Kidney (tissue), 14 donors: ENCODE measurements around the gene DAZL. TPM values are rescaled to one million over a fixed set of nuclear protein-coding genes. Genes with fewer than 3 reads are reported as not detected.

Experiments used
- DNase-seq, 5 donors: peaks; one replicate each; pipeline ENCODE4 v3.0.0-alpha.2; 2013 to 2020
- FAIRE-seq: peaks from 2 replicates; lab custom pipeline; 2012; peaks lifted over from hg19 to GRCh38; lab: Jason Lieb, UNC
- H3K27ac ChIP-seq, 2 donors: one replicate each; pipeline ENCODE4 v1.7.0; 2013; ENCODE audit warnings: low read depth in 2 of 2, low read length in 2 of 2, inconsistent platforms in 1 of 2
- H3K27me3 ChIP-seq: one replicate; pipeline ENCODE4 v1.7.1; 2013; ENCODE audit warnings: low read length, inconsistent platforms; ENCODE audit not compliant: control insufficient read depth, insufficient read depth
- H3K36me3 ChIP-seq, 3 donors: one replicate each; pipeline versions ENCODE4 v1.7.0 to v1.7.1; 2013; ENCODE audit warnings: low read length in 3 of 3, control low read depth in 1 of 3, inconsistent platforms in 1 of 3; ENCODE audit not compliant: insufficient read depth in 3 of 3, control insufficient read depth in 2 of 3
- H3K4me1 ChIP-seq, 3 donors: one replicate each; pipeline versions ENCODE4 v1.7.0 to v1.7.1; 2013; ENCODE audit warnings: low read length in 3 of 3, inconsistent platforms in 1 of 3, low read depth in 1 of 3; ENCODE audit not compliant: control insufficient read depth in 2 of 3, insufficient read depth in 2 of 3
- H3K4me3 ChIP-seq, 3 donors: one replicate each; pipeline versions ENCODE4 v1.7.0 to v1.8.1; 2013; ENCODE audit warnings: low read length in 3 of 3, control low read depth in 1 of 3, inconsistent platforms in 1 of 3
- H3K9ac ChIP-seq, 3 donors: one replicate each; pipeline versions ENCODE4 v1.7.0 to v1.7.1; 2013; ENCODE audit warnings: low read length in 3 of 3, control low read depth in 1 of 3, inconsistent platforms in 1 of 3
- H3K9me3 ChIP-seq, 3 donors: one replicate each; pipeline versions ENCODE4 v1.7.0 to v1.7.1; 2013; ENCODE audit warnings: low read length in 3 of 3, control low read depth in 1 of 3, inconsistent platforms in 1 of 3; ENCODE audit not compliant: control insufficient read depth in 2 of 3, insufficient read depth in 1 of 3
- intact Hi-C: fragments of 100-400 bp; cut with DNase I; formaldehyde crosslinking; loops from one replicate; pipeline ENCODE4 v1.11.1; 2022
- polyA plus RNA-seq: library from polyadenylated mRNA; stranded (reverse); fragments of 350-450 nt; fragmentation: Illumina TruSeq; extraction: RNeasy Lipid Tissue Mini Kit (QIAGEN cat#74804); gene quantifications from one replicate; pipeline ENCODE4 v1.2.3, GENCODE V29; 2014; ENCODE audit warnings: low read depth, low replicate concordance; ENCODE audit not compliant: insufficient read depth
- total RNA-seq: library from RNA; stranded (reverse); fragmentation: NEBNext Ultra II Directional; extraction: Animal tissue kit (Norgen Biotek cat#: 25700); gene quantifications from one replicate; pipeline ENCODE4 v1.2.1, GENCODE V29; 2021
- TF ChIP-seq, protein P1 (sequence below): IDR thresholded peaks from 3 replicates; pipeline ENCODE4 v1.5.1; 2012; ENCODE audit warnings: mild to moderate bottlenecking, moderate library complexity, borderline replicate concordance; ENCODE audit not compliant: insufficient read depth; ENCODE audit errors: extremely low read depth
- donor health status: control.
- donor health status: control.
- donor health status: control.
- donor health status: control.
- donor health status: control.
- donor health status: DM: yes; HTN: yes; CAD: no.
- donor health status: Normal renal cell carcinoma (clear cell type).

Gene DAZL
- total and polyA plus RNA-seq, 2 donors from 2014 or later, result not detected

DNA sequence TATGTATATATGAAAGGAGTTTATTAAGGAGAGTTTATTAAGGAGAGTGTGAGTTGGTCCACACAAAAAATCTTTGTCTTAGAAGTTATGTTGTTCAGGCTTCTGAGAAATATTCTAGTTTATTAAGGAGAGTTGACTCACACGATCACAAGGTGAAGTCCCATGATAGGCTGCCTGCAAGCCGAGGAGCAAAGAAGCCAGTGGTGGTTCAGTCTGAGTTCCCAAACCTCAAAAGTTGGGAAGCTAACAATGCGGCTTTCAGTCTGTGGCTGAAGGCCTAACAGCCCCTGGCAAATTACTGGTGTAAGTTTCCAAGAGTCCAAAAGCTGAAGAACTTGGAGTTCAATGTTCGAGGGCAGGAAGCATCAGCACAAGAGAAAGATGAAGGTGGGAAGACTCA is 42.4 kb upstream of the DAZL start:
- intact Hi-C loops, result no loop called here
- Histone ChIP-seq H3K9me3 (no peaks in the 10 kb centered on the region), H3K4me3 (no peak overlapping the region), H3K27ac (no peak overlapping the region), H3K4me1 (no peaks in the 10 kb centered on the region), H3K9ac (no peak overlapping the region), H3K27me3 (no peaks in the 10 kb centered on the region), H3K36me3 (no peaks in the 10 kb centered on the region)
- FAIRE-seq (no peak), DNase-seq (no peak)
- TF ChIP-seq, protein P1, sequence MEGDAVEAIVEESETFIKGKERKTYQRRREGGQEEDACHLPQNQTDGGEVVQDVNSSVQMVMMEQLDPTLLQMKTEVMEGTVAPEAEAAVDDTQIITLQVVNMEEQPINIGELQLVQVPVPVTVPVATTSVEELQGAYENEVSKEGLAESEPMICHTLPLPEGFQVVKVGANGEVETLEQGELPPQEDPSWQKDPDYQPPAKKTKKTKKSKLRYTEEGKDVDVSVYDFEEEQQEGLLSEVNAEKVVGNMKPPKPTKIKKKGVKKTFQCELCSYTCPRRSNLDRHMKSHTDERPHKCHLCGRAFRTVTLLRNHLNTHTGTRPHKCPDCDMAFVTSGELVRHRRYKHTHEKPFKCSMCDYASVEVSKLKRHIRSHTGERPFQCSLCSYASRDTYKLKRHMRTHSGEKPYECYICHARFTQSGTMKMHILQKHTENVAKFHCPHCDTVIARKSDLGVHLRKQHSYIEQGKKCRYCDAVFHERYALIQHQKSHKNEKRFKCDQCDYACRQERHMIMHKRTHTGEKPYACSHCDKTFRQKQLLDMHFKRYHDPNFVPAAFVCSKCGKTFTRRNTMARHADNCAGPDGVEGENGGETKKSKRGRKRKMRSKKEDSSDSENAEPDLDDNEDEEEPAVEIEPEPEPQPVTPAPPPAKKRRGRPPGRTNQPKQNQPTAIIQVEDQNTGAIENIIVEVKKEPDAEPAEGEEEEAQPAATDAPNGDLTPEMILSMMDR, result no peak

DNA sequence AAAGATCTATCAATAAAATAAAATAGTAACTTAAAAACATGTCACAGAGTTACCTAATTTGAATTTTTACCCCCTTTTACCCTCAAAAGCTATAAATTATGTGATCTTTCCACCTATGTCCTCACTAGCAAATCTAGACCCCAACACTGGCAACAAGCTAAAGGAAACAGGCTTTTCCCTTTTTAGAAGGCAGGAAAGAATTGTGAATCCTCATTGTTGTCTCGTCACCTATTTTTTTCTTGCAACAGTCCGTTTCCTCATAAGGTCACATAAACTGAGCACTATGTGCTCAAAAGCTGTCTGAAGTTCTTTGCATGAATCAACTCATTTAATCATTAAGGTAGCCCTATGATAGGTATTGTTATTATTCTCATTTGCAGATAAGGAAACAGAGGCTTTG is 34.6 kb upstream of the DAZL start:
- FAIRE-seq, result no peak
- H3K27me3 ChIP-seq, result no peaks in the 10 kb centered on the region
- intact Hi-C loops, result no loop called here

DNA sequence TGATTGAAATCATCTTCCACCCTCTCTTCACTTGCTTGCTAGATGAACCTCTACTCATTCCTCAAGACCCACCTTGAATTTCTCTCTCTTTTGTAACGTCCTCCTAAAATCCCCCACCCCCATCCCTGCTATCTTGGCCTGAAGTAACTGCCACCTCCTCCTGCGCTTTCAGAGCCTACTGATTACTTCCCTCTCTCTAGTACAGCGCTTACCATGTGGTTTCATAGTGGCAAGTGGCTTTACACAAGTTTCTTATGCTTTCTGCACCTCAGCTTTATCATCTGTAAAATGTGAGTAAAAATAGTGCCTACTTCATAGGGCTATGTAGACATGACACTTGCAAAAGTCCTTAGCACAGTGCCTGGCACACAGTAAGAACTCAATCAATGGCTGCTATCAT is 28.7 kb upstream of the DAZL start:
- TF ChIP-seq, protein P1, result no peak
- no peak overlapping the region for H3K4me3 ChIP-seq
- peaks cover 0 to 3% (median 0%) of the 10 kb centered on the region in 3 donors for H3K9me3 ChIP-seq
- H3K4me1 ChIP-seq, result no peaks in the 10 kb centered on the region
- H3K9ac ChIP-seq, result no peak overlapping the region
- intact Hi-C loops, result no loop called here
- DNase-seq (no peak), FAIRE-seq (no peak)
- no peak overlapping the region for H3K27ac ChIP-seq
- no peaks in the 10 kb centered on the region for H3K27me3 ChIP-seq
- no peaks in the 10 kb centered on the region for H3K36me3 ChIP-seq

More for the DNA sequence above, 34.6 kb upstream of the DAZL start:
- no peaks in the 10 kb centered on the region for H3K36me3 ChIP-seq
- no peak overlapping the region for H3K27ac ChIP-seq
- no peak overlapping the region for H3K9ac ChIP-seq
- H3K4me3 ChIP-seq, result no peak overlapping the region
- peak in 1 of 5 donors; percentile 40 for DNase-seq
- no peaks in the 10 kb centered on the region for H3K9me3 ChIP-seq
- TF ChIP-seq, protein P1, result no peak
- no peaks in the 10 kb centered on the region for H3K4me1 ChIP-seq

DNA sequence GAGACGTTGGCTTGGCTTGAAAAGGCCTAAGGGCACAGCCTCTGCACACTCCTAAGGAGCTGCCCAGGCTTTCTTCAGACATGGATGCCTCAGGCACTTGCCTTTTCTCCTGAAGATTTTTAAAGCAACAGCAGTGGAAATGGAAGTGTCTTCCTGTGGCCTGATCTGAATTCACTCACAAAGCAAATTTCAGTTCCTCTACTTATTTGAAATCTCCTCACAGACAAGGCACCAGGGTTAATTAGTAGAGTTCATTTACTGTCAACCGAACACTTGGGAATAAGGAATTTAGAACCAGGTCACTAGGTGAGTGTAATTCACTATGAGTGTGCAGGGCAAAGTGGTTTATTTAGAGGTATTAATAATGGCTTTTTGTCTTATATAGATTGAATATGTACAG is 27.2 kb upstream of the DAZL start:
- intact Hi-C loops, result no loop called here
- DNase-seq (no peak), FAIRE-seq (no peak)
- H3K4me3 ChIP-seq, result no peak overlapping the region
- H3K27ac ChIP-seq, result no peak overlapping the region
- no peaks in the 10 kb centered on the region for H3K4me1 ChIP-seq
- no peaks in the 10 kb centered on the region for H3K36me3 ChIP-seq
- H3K9ac ChIP-seq, result no peak overlapping the region
- peaks cover 0 to 3% (median 0%) of the 10 kb centered on the region in 3 donors for H3K9me3 ChIP-seq
- H3K27me3 ChIP-seq, result no peaks in the 10 kb centered on the region
- TF ChIP-seq, protein P1, result no peak
